HepG2 (cell line): Measurements from ENCODE around the gene AS3MT. TPM values are rescaled to one million over a fixed set of nuclear protein-coding genes. Genes with fewer than 3 reads are reported as not detected.

Experiments
- ATAC-seq: fragments of 200-7000 bp; cut with Tn5 transposase; 3 replicates; pipeline ENCODE4 v1.9.1; 2020; ENCODE audit warnings: mild to moderate bottlenecking, moderate library complexity
- BruUV-seq: library from RNA; stranded (reverse); fragments of 400-500 nt; replicated peaks from 2 replicates; lab custom pipeline; 2021; lab: Mats Ljungman, UMichigan
- CTCF ChIA-PET: fragments of 300-600 bp; formaldehyde crosslinking; extraction: SDS; loops from one replicate; lab custom pipeline; 2021; ENCODE audit warnings: low total read pairs, inconsistent platforms, low intra/inter-chr PET ratio; lab: Yijun Ruan, JAX
- POLR2A ChIA-PET: fragments of 350-600 bp; sonication (Branson Sonifier 250); formaldehyde crosslinking; loops from one replicate; lab custom pipeline; 2020; ENCODE audit warnings: antibody characterized with exemption, inconsistent platforms; lab: Yijun Ruan, JAX
- DNase-seq: peaks from one replicate; pipeline ENCODE4 v3.0.0-alpha.2; 2015; ENCODE audit warnings: low spot score
- FAIRE-seq: peaks from 3 replicates; lab custom pipeline; 2011; peaks lifted over from hg19 to GRCh38; lab: Jason Lieb, UNC
- H2AFZ ChIP-seq: one replicate; pipeline ENCODE4 v1.6.1; 2011; ENCODE audit warnings: low read length, inconsistent platforms
- H3K27ac ChIP-seq: fragments of 300-600 bp; 3 replicates; pipeline ENCODE4 v1.8.0; 2011; ENCODE audit warnings: mixed run types, mild to moderate bottlenecking, mixed read lengths, low read length, inconsistent platforms; ENCODE audit not compliant: insufficient read depth; ENCODE audit errors: extremely low read length
- H3K27me3 ChIP-seq, 2 experiments: fragments of 200-600 bp in 1 of 2; 2 replicates in 1 of 2; 3 replicates in 1 of 2; pipeline versions ENCODE4 v1.6.0 to v1.8.0; 2011; ENCODE audit warnings: low read length in 2 of 2, mild to moderate bottlenecking in 2 of 2, moderate library complexity in 2 of 2, inconsistent platforms in 1 of 2; ENCODE audit not compliant: insufficient read depth in 2 of 2, control insufficient read depth in 1 of 2
- H3K36me3 ChIP-seq, 2 experiments: fragments of 200-600 bp in 1 of 2; replicated peaks in 1 of 2; 2 replicates in 1 of 2; 3 replicates in 1 of 2; pipeline versions ENCODE4 v1.5.1 to v1.8.0; 2011; ENCODE audit warnings: low read length in 2 of 2, inconsistent platforms in 1 of 2; ENCODE audit not compliant: insufficient read depth in 2 of 2, control insufficient read depth in 1 of 2
- H3K4me1 ChIP-seq: 2 replicates; pipeline ENCODE4 v1.5.1; 2012; ENCODE audit warnings: low read length, inconsistent platforms; ENCODE audit not compliant: insufficient read depth
- H3K4me2 ChIP-seq: 2 replicates; pipeline ENCODE4 v1.6.0; 2011; ENCODE audit warnings: low read depth, low read length, inconsistent platforms
- H3K4me3 ChIP-seq, 3 experiments: fragments of 200-600 bp in 1 of 3; sonication (generic), shearing (Covaris generic) in 1 of 3; replicated peaks in 1 of 3; 2 replicates each; pipeline ENCODE4 v1.5.1; 2011 to 2016; ENCODE audit warnings: low read length in 3 of 3, inconsistent platforms in 2 of 3, low read depth in 2 of 3, mild to moderate bottlenecking in 2 of 3, control low read depth in 1 of 3, mixed read lengths in 1 of 3; ENCODE audit not compliant: insufficient read depth in 1 of 3
- H3K79me2 ChIP-seq: one replicate; pipeline ENCODE4 v1.6.1; 2011; ENCODE audit warnings: low read length, inconsistent platforms; ENCODE audit not compliant: insufficient read depth
- H3K9ac ChIP-seq: 2 replicates; pipeline ENCODE4 v1.6.0; 2011; ENCODE audit warnings: mild to moderate bottlenecking, low read depth, low read length, inconsistent platforms; ENCODE audit not compliant: insufficient read depth
- H3K9me3 ChIP-seq: 2 replicates; pipeline ENCODE4 v1.5.1; 2012; ENCODE audit warnings: mild to moderate bottlenecking, low read length
- H4K20me1 ChIP-seq: 2 replicates; pipeline ENCODE4 v1.6.0; 2011; ENCODE audit warnings: inconsistent platforms, mild to moderate bottlenecking, low read length, moderate library complexity; ENCODE audit not compliant: insufficient read depth
- CBX1 ChIP-seq: IDR thresholded peaks from one replicate; pipeline ENCODE4 v1.6.1; 2016; ENCODE audit warnings: antibody characterized with exemption, low read depth
- E2F1 ChIP-seq: sonication (generic); formaldehyde crosslinking; IDR thresholded peaks from 2 replicates; pipeline ENCODE4 v1.5.0; 2020; ENCODE audit warnings: missing genetic modification reagents
- NFE2 ChIP-seq: sonication (generic); formaldehyde crosslinking; IDR thresholded peaks from 2 replicates; pipeline ENCODE4 v1.4.0; 2020; ENCODE audit warnings: missing genetic modification reagents
- NFE2L2 ChIP-seq: fragments of 150-350 bp; IDR thresholded peaks from 2 replicates; pipeline ENCODE4 v1.6.1; 2014; ENCODE audit warnings: low read length
- RBAK ChIP-seq: sonication (generic); formaldehyde crosslinking; IDR thresholded peaks from 2 replicates; pipeline ENCODE4 v1.5.1; 2020; ENCODE audit warnings: mild to moderate bottlenecking, missing genetic modification reagents
- SRSF4 ChIP-seq: fragments of 200-400 bp; formaldehyde crosslinking; IDR thresholded peaks from one replicate; pipeline ENCODE4 v1.6.1; 2018; ENCODE audit warnings: mild to moderate bottlenecking, low read depth, low read length, moderate library complexity; ENCODE audit not compliant: poor library complexity, severe bottlenecking
- ZNF230 ChIP-seq: sonication (generic); formaldehyde crosslinking; IDR thresholded peaks from 2 replicates; pipeline ENCODE4 v1.4.0; 2020; ENCODE audit warnings: mild to moderate bottlenecking, missing genetic modification reagents
- ZNF841 ChIP-seq: sonication (generic); formaldehyde crosslinking; IDR thresholded peaks from 2 replicates; pipeline ENCODE4 v1.8.1; 2023; ENCODE audit warnings: missing genetic modification reagents, borderline replicate concordance
- ZNF879 ChIP-seq: sonication (generic); formaldehyde crosslinking; IDR thresholded peaks from 2 replicates; pipeline ENCODE4 v1.8.1; 2023; ENCODE audit warnings: missing genetic modification reagents
- WGBS: methylation state at CpG from one replicate; pipeline ENCODE4 v1.1.6; 2017; ENCODE audit warnings: low lambda C conversion rate; 5-methylcytosine and 5-hydroxymethylcytosine counted together
- in situ Hi-C: cut with HindIII; loops from 2 replicates; pipeline ENCODE4 v1.10.0; 2017; ENCODE audit warnings: low pct_unique_long_range_greater_than_20kb; ENCODE audit not compliant: extremely low pct_ligation_motif_present
- intact Hi-C: fragments of 100-400 bp; cut with micrococcal nuclease; formaldehyde crosslinking; loops from one replicate; pipeline ENCODE4 v1.10.0; 2022; ENCODE audit not compliant: unreplicated experiment
- polyA plus RNA-seq, 8 experiments: library from polyadenylated mRNA; depleted of rRNA in 3 of 8; stranded (reverse) in 7 of 8; unstranded in 1 of 8; fragments of >200 nt; fragmentation: Illumina TruSeq in 4 of 8; extraction: Trizol in 4 of 8; gene quantifications; 2 replicates each; pipeline versions ENCODE4 v1.2.1 to v1.2.3, GENCODE V29; 2011 to 2016; ENCODE audit warnings: low read depth in 4 of 8, missing spikeins in 1 of 8, mixed read lengths in 1 of 8; ENCODE audit not compliant: insufficient read depth in 1 of 8
- total RNA-seq, 5 experiments: library from RNA; depleted of rRNA; stranded (reverse); fragments of >200 nt; fragmentation: Illumina TruSeq; extraction: Trizol; gene quantifications; 2 replicates each; pipeline ENCODE4 v1.2.3, GENCODE V29; 2016; ENCODE audit warnings: low read depth in 1 of 5
- TF ChIP-seq, protein P1 (sequence below): sonication (generic); formaldehyde crosslinking; IDR thresholded peaks from 2 replicates; pipeline ENCODE4 v1.8.1; 2022; ENCODE audit warnings: low read depth, mild to moderate bottlenecking, missing genetic modification reagents
- TF ChIP-seq, protein P2 (sequence below): IDR thresholded peaks from 2 replicates; pipeline ENCODE4 v1.6.1; 2016; ENCODE audit warnings: low read depth

AS3MT gene
- total and polyA plus RNA-seq, 2 of the 13 experiments (the other 11 are each of a cell fraction or from before 2014, with no cell fraction given), result 8.7 to 17.4 TPM

- no peak for DNase-seq
- ChIA-PET POLR2A (no interaction called here), CTCF (interaction anchor here (3.2 kb wide), 1 partner anchor 65 kb away, joined by 40 read pairs; no protein-coding TSS in a partner anchor)
- H4K20me1 ChIP-seq, result no peaks in the 10 kb centered on the region
- H3K9me3 ChIP-seq, result no peaks in the 10 kb centered on the region
- ATAC-seq, result no peak
- no TSS peak for BruUV-seq
- in situ Hi-C loops, result loop anchor here (10.0 kb wide), 1 partner anchor 175 kb away; no protein-coding TSS in a partner anchor
- 0 out of 5 replicates have a peak, but pooled peaks cover 0 to 2% of the 10 kb centered on the region in 2 experiments for H3K36me3 ChIP-seq
- no peaks in the 10 kb centered on the region for H3K4me1 ChIP-seq
- FAIRE-seq, result no peak
- H3K9ac ChIP-seq, result no peak overlapping the region
- no peak overlapping the region for H3K27ac ChIP-seq
- H3K27me3 ChIP-seq, result no peaks in the 10 kb centered on the region
- 90% methylated on average over 3 of the region's 3 CpGs for WGBS
- no peak overlapping the region for H3K4me2 ChIP-seq
- no peak overlapping the region for H2AFZ ChIP-seq
- no peak overlapping the region for H3K4me3 ChIP-seq
- no peaks in the 10 kb centered on the region for H3K79me2 ChIP-seq
- intact Hi-C loops, result no loop called here
- no peak for TF ChIP-seq RBAK (CRISPR knock-in tag)
- no peak for TF ChIP-seq NFE2 (CRISPR knock-in tag)
- TF ChIP-seq, protein P1, sequence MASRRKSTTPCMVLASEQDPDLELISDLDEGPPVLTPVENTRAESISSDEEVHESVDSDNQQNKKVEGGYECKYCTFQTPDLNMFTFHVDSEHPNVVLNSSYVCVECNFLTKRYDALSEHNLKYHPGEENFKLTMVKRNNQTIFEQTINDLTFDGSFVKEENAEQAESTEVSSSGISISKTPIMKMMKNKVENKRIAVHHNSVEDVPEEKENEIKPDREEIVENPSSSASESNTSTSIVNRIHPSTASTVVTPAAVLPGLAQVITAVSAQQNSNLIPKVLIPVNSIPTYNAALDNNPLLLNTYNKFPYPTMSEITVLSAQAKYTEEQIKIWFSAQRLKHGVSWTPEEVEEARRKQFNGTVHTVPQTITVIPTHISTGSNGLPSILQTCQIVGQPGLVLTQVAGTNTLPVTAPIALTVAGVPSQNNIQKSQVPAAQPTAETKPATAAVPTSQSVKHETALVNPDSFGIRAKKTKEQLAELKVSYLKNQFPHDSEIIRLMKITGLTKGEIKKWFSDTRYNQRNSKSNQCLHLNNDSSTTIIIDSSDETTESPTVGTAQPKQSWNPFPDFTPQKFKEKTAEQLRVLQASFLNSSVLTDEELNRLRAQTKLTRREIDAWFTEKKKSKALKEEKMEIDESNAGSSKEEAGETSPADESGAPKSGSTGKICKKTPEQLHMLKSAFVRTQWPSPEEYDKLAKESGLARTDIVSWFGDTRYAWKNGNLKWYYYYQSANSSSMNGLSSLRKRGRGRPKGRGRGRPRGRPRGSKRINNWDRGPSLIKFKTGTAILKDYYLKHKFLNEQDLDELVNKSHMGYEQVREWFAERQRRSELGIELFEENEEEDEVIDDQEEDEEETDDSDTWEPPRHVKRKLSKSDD (CRISPR knock-in tag), result no peak
- no peak for TF ChIP-seq SRSF4
- TF ChIP-seq NFE2L2, result no peak
- no peak for TF ChIP-seq CBX1
- no peak for TF ChIP-seq ZNF841
- no peak for TF ChIP-seq ZNF230 (CRISPR knock-in tag)
- no peak for TF ChIP-seq E2F1 (CRISPR knock-in tag)
- no peak for TF ChIP-seq ZNF879 (CRISPR knock-in tag)
- TF ChIP-seq, protein P2, sequence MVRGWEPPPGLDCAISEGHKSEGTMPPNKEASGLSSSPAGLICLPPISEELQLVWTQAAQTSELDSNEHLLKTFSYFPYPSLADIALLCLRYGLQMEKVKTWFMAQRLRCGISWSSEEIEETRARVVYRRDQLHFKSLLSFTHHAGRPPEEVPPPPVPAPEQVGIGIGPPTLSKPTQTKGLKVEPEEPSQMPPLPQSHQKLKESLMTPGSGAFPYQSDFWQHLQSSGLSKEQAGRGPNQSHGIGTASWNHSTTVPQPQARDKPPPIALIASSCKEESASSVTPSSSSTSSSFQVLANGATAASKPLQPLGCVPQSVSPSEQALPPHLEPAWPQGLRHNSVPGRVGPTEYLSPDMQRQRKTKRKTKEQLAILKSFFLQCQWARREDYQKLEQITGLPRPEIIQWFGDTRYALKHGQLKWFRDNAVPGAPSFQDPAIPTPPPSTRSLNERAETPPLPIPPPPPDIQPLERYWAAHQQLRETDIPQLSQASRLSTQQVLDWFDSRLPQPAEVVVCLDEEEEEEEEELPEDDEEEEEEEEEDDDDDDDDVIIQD (CRISPR knock-in tag), result no peak
These were observed 30.7 kb downstream of the AS3MT start for GRCh38 chr10:102900006-102900405.
